HEK293 (cell line): ENCODE data around the gene PACSIN2.

Experiments used
- CTCF ChIA-PET: fragments of 350-600 bp; formaldehyde crosslinking; extraction: SDS; loops from one replicate; lab custom pipeline; 2021; ENCODE audit warnings: antibody characterized with exemption; lab: Yijun Ruan, JAX
- POLR2A ChIA-PET: fragments of 300-600 bp; formaldehyde crosslinking; extraction: SDS; loops from one replicate; lab custom pipeline; 2020; ENCODE audit warnings: antibody characterized with exemption, inconsistent platforms; lab: Yijun Ruan, JAX
- H3K27ac ChIP-seq: fragments of 200-500 bp; sonication (Bioruptor generic); 2 replicates; pipeline ENCODE4 v1.5.1; 2014; ENCODE audit warnings: low read depth, low read length, control low read depth, inconsistent platforms; ENCODE audit errors: extremely low read depth
- H3K36me3 ChIP-seq, 2 experiments: fragments of 200-500 bp in 1 of 2; sonication (Bioruptor generic) in 1 of 2; 1 replicate in 1 of 2; 2 replicates in 1 of 2; pipeline ENCODE4 v1.5.1; 2014 to 2017; ENCODE audit warnings: inconsistent platforms in 2 of 2, low read length in 2 of 2; ENCODE audit not compliant: control insufficient read depth in 2 of 2, insufficient read depth in 1 of 2
- H3K4me1 ChIP-seq: fragments of 200-500 bp; sonication (Bioruptor generic); 2 replicates; pipeline ENCODE4 v1.5.1; 2014; ENCODE audit warnings: mild to moderate bottlenecking, low read length, inconsistent platforms; ENCODE audit not compliant: control insufficient read depth, insufficient read depth
- H3K4me3 ChIP-seq: 2 replicates; pipeline ENCODE4 v1.5.1; 2011; ENCODE audit warnings: low read depth, mild to moderate bottlenecking, control low read depth, low read length, moderate library complexity
- H3K9me3 ChIP-seq: fragments of 200-500 bp; sonication (Bioruptor generic); 2 replicates; pipeline ENCODE4 v1.5.1; 2014; ENCODE audit warnings: low read depth, low read length, inconsistent platforms; ENCODE audit not compliant: control insufficient read depth, insufficient read depth
- SALL2 ChIP-seq: fragments of 450-650 bp; formaldehyde crosslinking; IDR thresholded peaks from 2 replicates; pipeline ENCODE4 v1.5.0; 2017; ENCODE audit warnings: missing biosample characterization, mild to moderate bottlenecking, missing genetic modification characterization, borderline replicate concordance
- SCRT2 ChIP-seq: fragments of 450-650 bp; formaldehyde crosslinking; IDR thresholded peaks from 2 replicates; pipeline ENCODE4 v1.5.1; 2016; ENCODE audit warnings: missing biosample characterization, missing genetic modification characterization
- SP7 ChIP-seq: fragments of 450-650 bp; formaldehyde crosslinking; IDR thresholded peaks from 2 replicates; pipeline ENCODE4 v1.5.1; 2016; ENCODE audit warnings: missing biosample characterization, missing genetic modification characterization
- ZBTB48 ChIP-seq: fragments of 450-650 bp; formaldehyde crosslinking; IDR thresholded peaks from 2 replicates; pipeline ENCODE4 v1.5.1; 2016; ENCODE audit warnings: missing biosample characterization, missing genetic modification characterization
- ZFHX2 ChIP-seq: fragments of 450-650 bp; formaldehyde crosslinking; conservative IDR thresholded peaks from 2 replicates; pipeline ENCODE4 v1.5.1; 2016; ENCODE audit warnings: missing biosample characterization, missing genetic modification characterization
- ZFP3 ChIP-seq: fragments of 450-650 bp; formaldehyde crosslinking; IDR thresholded peaks from 2 replicates; pipeline ENCODE4 v1.5.1; 2016; ENCODE audit warnings: low read depth, missing biosample characterization, missing genetic modification characterization
- ZNF2 ChIP-seq: fragments of 450-650 bp; formaldehyde crosslinking; IDR thresholded peaks from 2 replicates; pipeline ENCODE4 v1.5.1; 2016; ENCODE audit warnings: missing biosample characterization, missing genetic modification characterization
- ZNF341 ChIP-seq: fragments of 450-650 bp; formaldehyde crosslinking; IDR thresholded peaks from 2 replicates; pipeline ENCODE4; 2016; ENCODE audit warnings: low read depth, missing biosample characterization, missing genetic modification characterization
- ZNF394 ChIP-seq: fragments of 450-650 bp; formaldehyde crosslinking; IDR thresholded peaks from 2 replicates; pipeline ENCODE4 v1.5.1; 2016; ENCODE audit warnings: missing biosample characterization, missing genetic modification characterization, mild to moderate bottlenecking, moderate library complexity, borderline replicate concordance
- ZNF433 ChIP-seq: fragments of 450-650 bp; formaldehyde crosslinking; IDR thresholded peaks from 2 replicates; pipeline ENCODE4 v1.5.1; 2016; ENCODE audit warnings: missing biosample characterization, missing genetic modification characterization, low read depth
- ZNF585B ChIP-seq: fragments of 450-650 bp; formaldehyde crosslinking; IDR thresholded peaks from 2 replicates; pipeline ENCODE4 v1.5.1; 2016; ENCODE audit warnings: missing biosample characterization, missing genetic modification characterization
- ZNF610 ChIP-seq: fragments of 450-650 bp; formaldehyde crosslinking; IDR thresholded peaks from 2 replicates; pipeline ENCODE4 v1.5.1; 2016; ENCODE audit warnings: missing biosample characterization, missing genetic modification characterization, borderline replicate concordance
- ZNF768 ChIP-seq: fragments of 450-650 bp; formaldehyde crosslinking; IDR thresholded peaks from 2 replicates; pipeline ENCODE4 v1.5.1; 2018; ENCODE audit warnings: missing biosample characterization, mild to moderate bottlenecking, missing genetic modification characterization
- TF ChIP-seq, protein P1 (sequence below): fragments of 450-650 bp; formaldehyde crosslinking; IDR thresholded peaks from 2 replicates; pipeline ENCODE4 v1.5.1; 2016; ENCODE audit warnings: missing biosample characterization, missing genetic modification characterization
- TF ChIP-seq, protein P2 (sequence below): fragments of 450-650 bp; formaldehyde crosslinking; IDR thresholded peaks from 2 replicates; pipeline ENCODE4 v1.5.1; 2016; ENCODE audit warnings: missing biosample characterization, missing genetic modification characterization
- TF ChIP-seq, protein P3 (sequence below): fragments of 450-650 bp; formaldehyde crosslinking; IDR thresholded peaks from 2 replicates; pipeline ENCODE4 v1.5.1; 2016; ENCODE audit warnings: missing biosample characterization, missing genetic modification characterization
- TF ChIP-seq, protein P4 (sequence below): fragments of 450-650 bp; formaldehyde crosslinking; IDR thresholded peaks from 2 replicates; pipeline ENCODE4 v1.5.1; 2016; ENCODE audit warnings: missing biosample characterization, missing genetic modification characterization
- TF ChIP-seq, protein P5 (sequence below): fragments of 450-650 bp; formaldehyde crosslinking; IDR thresholded peaks from 2 replicates; pipeline ENCODE4 v1.5.0; 2017; ENCODE audit warnings: missing biosample characterization, missing genetic modification characterization, borderline replicate concordance

Gene PACSIN2

DNA sequence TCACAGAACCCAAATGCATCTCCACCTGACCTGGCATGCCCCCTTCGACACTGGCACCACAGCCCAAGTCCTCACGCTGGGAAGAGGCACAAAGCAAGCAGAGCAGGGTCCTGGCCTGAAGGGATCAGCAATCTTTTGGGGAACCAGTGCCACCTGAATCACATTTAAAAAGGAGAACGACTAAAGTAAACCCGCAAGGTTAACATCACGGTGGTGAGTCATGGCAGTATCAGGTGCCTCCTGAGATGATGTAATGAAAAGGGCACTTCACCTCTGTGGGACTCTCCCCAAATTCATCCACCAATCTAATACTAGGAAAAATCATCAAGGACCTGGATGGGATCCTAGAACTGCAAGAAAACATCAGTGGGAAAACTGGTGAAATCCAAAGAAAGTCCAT, 44.9 kb downstream of the PACSIN2 start (continued):
- TF ChIP-seq ZNF768 (tag by site-specific recombination): no peak
- TF ChIP-seq SALL2 (tag by site-specific recombination): no peak
- TF ChIP-seq ZNF2: no peak
- 0 out of 2 replicates have a peak, but pooled peaks have one; percentile 30 for TF ChIP-seq ZBTB48 (tag by site-specific recombination)
- TF ChIP-seq, protein P1, sequence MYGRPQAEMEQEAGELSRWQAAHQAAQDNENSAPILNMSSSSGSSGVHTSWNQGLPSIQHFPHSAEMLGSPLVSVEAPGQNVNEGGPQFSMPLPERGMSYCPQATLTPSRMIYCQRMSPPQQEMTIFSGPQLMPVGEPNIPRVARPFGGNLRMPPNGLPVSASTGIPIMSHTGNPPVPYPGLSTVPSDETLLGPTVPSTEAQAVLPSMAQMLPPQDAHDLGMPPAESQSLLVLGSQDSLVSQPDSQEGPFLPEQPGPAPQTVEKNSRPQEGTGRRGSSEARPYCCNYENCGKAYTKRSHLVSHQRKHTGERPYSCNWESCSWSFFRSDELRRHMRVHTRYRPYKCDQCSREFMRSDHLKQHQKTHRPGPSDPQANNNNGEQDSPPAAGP (tag by site-specific recombination): no peak
- TF ChIP-seq, protein P2, sequence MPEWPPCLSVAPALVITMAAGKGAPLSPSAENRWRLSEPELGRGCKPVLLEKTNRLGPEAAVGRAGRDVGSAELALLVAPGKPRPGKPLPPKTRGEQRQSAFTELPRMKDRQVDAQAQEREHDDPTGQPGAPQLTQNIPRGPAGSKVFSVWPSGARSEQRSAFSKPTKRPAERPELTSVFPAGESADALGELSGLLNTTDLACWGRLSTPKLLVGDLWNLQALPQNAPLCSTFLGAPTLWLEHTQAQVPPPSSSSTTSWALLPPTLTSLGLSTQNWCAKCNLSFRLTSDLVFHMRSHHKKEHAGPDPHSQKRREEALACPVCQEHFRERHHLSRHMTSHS (tag by site-specific recombination): no peak
- peak; percentile 26; the same call in 1 of the 2 replicates for TF ChIP-seq ZNF394 (tag by site-specific recombination)

DNA sequence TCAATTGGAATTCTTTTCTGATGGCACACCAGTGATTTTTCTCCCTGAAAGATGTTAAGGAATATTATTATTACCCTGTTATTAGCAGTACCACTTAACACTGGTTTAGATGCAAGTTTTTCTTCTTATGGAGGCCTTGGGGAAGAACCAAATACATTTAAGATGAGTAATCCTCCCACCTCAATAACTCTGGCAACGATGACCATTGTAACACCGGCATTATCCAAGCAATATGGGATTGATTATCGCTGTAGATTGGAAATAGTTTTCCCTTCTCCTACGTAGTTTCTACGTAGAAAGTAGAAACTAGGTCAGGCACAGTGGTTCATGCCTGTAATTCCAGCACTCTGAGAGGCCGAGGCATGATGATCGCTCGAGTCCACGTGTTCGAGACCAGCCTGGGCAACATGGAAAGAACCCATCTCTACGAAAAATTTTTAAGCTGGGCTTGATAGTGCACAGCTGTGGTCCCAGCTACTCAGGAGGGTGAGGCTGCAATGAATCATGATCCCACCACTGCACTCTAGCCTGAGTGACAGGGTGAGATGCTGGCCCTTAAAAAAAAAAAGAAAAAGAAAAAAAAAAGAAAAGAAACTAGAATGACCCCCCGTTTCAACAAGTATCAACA, 45.5 kb downstream of the PACSIN2 start:
- H3K4me3 ChIP-seq: no peak overlapping the region
- no peaks in the 10 kb centered on the region for H3K36me3 ChIP-seq
- H3K9me3 ChIP-seq: no peaks in the 10 kb centered on the region
- H3K4me1 ChIP-seq: peaks cover 16% of the 10 kb centered on the region
- no peak overlapping the region for H3K27ac ChIP-seq
- ChIA-PET POLR2A (interaction anchor here (1.0 kb wide), 1 partner anchor 10 kb away, joined by 3 read pairs; no protein-coding TSS in a partner anchor), CTCF (interaction anchor here (0.9 kb wide), 1 partner anchor 22 kb away, joined by 4 read pairs; no protein-coding TSS in a partner anchor)
- TF ChIP-seq SP7 (tag by site-specific recombination) (0 out of 2 replicates have a peak, but pooled peaks have one; percentile 11), SCRT2 (tag by site-specific recombination) (no peak)

DNA sequence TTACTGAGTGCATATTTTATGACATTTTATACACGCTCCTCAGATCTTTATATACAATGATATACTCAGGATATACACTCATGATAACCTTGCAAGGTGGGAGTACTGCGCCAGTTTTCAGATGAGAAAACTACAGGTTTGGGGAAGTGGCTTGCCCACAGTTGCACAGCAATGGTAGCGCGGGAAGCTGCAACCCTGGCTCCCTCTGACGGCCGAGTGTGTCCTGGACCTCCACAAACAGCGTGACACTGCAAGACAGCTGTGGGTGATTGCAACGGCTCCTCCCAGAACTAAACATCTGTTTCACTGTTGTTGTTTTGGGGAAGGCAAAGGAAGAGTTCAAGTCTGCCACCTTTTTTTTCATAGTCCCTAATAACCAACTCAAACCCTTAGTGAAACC, 47.0 kb downstream of the PACSIN2 start:
- Histone ChIP-seq H3K4me3 (no peak overlapping the region), H3K9me3 (no peaks in the 10 kb centered on the region), H3K27ac (no peak overlapping the region), H3K36me3 (no peaks in the 10 kb centered on the region), H3K4me1 (peaks cover 18% of the 10 kb centered on the region)
- CTCF ChIA-PET: interaction anchor here (1.1 kb wide), 1 partner anchor 10 kb away, joined by 3 read pairs; no protein-coding TSS in a partner anchor
- TF ChIP-seq ZFP3 (tag by site-specific recombination): no peak
- no peak for TF ChIP-seq ZFHX2 (tag by site-specific recombination)
- no peak for TF ChIP-seq SCRT2 (tag by site-specific recombination)
- TF ChIP-seq, protein P3, sequence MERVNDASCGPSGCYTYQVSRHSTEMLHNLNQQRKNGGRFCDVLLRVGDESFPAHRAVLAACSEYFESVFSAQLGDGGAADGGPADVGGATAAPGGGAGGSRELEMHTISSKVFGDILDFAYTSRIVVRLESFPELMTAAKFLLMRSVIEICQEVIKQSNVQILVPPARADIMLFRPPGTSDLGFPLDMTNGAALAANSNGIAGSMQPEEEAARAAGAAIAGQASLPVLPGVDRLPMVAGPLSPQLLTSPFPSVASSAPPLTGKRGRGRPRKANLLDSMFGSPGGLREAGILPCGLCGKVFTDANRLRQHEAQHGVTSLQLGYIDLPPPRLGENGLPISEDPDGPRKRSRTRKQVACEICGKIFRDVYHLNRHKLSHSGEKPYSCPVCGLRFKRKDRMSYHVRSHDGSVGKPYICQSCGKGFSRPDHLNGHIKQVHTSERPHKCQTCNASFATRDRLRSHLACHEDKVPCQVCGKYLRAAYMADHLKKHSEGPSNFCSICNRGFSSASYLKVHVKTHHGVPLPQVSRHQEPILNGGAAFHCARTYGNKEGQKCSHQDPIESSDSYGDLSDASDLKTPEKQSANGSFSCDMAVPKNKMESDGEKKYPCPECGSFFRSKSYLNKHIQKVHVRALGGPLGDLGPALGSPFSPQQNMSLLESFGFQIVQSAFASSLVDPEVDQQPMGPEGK (tag by site-specific recombination): no peak
- no peak for TF ChIP-seq ZNF341 (tag by site-specific recombination)
- no peak for TF ChIP-seq ZNF433
- TF ChIP-seq, protein P4, sequence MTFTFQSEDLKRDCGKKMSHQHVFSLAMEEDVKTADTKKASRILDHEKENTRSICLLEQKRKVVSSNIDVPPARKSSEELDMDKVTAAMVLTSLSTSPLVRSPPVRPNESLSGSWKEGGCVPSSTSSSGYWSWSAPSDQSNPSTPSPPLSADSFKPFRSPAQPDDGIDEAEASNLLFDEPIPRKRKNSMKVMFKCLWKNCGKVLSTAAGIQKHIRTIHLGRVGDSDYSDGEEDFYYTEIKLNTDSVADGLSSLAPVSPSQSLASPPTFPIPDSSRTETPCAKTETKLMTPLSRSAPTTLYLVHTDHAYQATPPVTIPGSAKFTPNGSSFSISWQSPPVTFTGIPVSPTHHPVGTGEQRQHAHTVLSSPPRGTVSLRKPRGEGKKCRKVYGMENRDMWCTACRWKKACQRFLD (tag by site-specific recombination): no peak
- TF ChIP-seq, protein P5, sequence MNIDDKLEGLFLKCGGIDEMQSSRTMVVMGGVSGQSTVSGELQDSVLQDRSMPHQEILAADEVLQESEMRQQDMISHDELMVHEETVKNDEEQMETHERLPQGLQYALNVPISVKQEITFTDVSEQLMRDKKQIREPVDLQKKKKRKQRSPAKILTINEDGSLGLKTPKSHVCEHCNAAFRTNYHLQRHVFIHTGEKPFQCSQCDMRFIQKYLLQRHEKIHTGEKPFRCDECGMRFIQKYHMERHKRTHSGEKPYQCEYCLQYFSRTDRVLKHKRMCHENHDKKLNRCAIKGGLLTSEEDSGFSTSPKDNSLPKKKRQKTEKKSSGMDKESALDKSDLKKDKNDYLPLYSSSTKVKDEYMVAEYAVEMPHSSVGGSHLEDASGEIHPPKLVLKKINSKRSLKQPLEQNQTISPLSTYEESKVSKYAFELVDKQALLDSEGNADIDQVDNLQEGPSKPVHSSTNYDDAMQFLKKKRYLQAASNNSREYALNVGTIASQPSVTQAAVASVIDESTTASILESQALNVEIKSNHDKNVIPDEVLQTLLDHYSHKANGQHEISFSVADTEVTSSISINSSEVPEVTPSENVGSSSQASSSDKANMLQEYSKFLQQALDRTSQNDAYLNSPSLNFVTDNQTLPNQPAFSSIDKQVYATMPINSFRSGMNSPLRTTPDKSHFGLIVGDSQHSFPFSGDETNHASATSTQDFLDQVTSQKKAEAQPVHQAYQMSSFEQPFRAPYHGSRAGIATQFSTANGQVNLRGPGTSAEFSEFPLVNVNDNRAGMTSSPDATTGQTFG (tag by site-specific recombination): no peak
- no peak for TF ChIP-seq ZNF585B (tag by site-specific recombination)
- TF ChIP-seq ZNF610 (tag by site-specific recombination): no peak
- POLR2A ChIA-PET: no interaction called here
